ENCODE measurements around the gene ALPP. TPM values are rescaled to one million over a fixed set of nuclear protein-coding genes. Genes with fewer than 3 reads are reported as not detected.
A peak's percentile ranks its signal among the peaks of the same experiment; 100 is the strongest.
"Not testable (repeated sequence)": the region's sequence is repeated elsewhere in the genome, so short reads cannot be mapped to it uniquely, and the experiment has no call there.

The ALPP gene
- total RNA-seq, 1 donor from 2014 or later = not detected

DNA sequence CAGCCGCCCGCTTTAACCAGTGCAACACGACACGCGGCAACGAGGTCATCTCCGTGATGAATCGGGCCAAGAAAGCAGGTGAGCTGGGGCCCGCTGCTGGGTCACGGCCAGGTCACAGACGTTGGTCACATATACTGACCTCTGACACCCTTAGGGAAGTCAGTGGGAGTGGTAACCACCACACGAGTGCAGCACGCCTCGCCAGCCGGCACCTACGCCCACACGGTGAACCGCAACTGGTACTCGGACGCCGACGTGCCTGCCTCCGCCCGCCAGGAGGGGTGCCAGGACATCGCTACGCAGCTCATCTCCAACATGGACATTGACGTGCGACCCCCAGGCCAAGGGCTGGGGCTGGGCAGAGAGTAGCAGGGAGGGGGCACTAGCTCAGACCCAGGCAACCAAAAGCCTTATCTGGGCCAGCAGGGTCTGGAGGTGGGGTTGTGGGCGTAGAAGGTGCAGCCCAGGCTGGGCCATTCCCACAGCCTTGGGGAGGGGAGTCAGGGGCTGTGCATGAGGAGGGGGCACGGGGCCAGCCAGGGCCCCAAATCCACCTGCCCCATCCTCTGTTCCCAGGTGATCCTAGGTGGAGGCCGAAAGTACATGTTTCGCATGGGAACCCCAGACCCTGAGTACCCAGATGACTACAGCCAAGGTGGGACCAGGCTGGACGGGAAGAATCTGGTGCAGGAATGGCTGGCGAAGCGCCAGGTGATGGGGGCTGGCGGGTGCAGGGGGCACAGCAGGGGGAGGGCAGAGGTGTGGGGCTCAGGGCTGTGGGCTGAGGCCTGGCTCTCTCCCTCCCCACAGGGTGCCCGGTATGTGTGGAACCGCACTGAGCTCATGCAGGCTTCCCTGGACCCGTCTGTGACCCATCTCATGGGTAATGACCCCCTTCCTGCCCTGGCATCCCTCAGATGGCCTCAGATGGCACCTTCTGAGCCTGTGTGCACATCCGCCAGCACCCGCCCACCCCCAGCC, 1.3 kb downstream of the ALPP start:
- peak; percentile 73 for DNase-seq (ENCODE audit: low spot score)

DNA sequence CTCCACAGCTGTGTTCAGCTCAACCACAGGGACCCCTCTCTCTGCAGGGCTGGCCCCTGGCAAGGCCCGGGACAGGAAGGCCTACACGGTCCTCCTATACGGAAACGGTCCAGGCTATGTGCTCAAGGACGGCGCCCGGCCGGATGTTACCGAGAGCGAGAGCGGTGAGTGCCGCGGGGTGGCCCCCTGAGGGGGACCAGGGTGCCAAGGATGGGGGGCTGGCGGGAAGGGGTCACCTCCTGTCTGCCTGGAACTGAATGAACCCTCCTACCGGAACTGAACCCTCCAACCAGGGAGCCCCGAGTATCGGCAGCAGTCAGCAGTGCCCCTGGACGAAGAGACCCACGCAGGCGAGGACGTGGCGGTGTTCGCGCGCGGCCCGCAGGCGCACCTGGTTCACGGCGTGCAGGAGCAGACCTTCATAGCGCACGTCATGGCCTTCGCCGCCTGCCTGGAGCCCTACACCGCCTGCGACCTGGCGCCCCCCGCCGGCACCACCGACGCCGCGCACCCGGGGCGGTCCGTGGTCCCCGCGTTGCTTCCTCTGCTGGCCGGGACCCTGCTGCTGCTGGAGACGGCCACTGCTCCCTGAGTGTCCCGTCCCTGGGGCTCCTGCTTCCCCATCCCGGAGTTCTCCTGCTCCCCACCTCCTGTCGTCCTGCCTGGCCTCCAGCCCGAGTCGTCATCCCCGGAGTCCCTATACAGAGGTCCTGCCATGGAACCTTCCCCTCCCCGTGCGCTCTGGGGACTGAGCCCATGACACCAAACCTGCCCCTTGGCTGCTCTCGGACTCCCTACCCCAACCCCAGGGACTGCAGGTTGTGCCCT, 2.9 kb downstream of the ALPP start:
- DNase-seq (ENCODE audit: low spot score) = peak; percentile 88

DNA sequence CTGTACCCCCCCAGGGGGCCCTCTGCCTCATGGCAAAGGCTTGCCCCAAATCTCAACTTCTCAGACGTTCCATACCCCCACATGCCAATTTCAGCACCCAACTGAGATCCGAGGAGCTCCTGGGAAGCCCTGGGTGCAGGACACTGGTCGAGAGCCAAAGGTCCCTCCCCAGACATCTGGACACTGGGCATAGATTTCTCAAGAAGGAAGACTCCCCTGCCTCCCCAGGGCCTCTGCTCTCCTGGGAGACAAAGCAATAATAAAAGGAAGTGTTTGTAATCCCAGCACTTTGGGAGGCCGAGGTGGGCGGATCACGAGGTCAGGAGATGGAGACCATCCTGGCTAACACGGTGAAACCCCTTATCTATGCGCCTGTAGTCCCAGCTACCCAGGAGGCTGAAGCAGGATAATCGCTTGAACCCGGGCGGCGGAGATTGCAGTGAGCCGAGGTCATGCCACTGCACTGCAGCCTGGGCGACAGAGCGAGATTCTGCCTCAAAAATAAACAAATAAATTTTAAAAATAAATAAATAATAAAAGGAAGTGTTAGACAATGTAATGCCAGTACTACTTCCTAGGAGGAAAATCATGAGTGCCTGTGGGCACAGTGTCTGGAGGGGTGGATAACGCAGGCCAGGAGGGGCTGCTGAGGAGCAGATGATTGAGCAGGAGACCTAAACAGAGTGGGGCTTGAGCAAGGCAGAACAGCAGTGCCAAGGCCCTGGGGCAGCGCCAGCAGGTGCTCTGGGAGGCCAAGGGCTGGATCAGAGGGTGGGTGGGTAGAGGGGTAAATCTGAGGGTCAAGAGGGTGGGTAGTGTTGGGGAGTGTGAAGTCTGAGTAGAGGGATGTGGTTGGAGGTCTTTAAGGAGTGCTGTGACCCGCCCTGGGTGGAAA, 4.0 kb downstream of the ALPP start:
- DNase-seq (ENCODE audit: low spot score) = no peak

DNA sequence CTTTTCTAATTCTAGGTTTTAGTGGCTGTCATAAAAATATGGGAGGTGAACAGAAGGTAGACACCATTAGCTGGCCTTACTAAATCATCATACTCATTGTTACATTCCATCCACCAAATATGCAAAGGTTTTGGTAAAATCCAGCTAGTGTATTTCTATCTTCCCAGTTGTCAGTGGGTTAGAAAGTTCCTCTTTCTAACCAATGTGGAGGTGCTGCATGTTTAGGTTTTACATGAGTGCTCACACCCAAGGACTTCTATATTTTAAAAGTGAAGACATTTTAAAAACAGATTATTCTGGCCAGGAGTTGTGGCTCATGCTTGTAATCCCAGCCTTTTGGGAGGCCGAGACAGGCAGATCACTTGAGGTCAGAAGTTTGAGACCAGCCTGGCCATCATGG, 5.9 kb downstream of the ALPP start:
- no peak for DNase-seq (ENCODE audit: low spot score)

DNA sequence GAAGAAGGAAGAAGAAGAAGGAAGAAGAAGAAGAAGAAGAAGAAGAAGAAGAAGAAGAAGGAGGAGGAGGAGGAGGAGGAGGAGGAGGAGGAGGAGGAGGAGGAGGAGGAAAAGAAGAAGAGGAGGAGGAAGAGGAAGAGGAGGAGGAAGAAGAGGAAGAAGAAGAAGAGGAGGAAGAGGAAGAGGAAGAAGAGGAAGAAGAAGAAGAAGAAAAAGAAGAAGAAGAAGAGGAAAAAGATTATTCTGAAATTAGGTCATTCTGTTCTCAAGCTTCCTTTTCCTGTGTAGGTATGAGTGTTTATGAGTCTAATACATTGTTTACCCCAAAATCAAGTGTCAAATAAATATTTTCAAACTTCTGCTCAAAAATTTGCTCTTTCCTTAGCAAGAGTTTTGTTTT, 6.5 kb downstream of the ALPP start:
- DNase-seq (ENCODE audit: low spot score) = not testable (repeated sequence)

DNA sequence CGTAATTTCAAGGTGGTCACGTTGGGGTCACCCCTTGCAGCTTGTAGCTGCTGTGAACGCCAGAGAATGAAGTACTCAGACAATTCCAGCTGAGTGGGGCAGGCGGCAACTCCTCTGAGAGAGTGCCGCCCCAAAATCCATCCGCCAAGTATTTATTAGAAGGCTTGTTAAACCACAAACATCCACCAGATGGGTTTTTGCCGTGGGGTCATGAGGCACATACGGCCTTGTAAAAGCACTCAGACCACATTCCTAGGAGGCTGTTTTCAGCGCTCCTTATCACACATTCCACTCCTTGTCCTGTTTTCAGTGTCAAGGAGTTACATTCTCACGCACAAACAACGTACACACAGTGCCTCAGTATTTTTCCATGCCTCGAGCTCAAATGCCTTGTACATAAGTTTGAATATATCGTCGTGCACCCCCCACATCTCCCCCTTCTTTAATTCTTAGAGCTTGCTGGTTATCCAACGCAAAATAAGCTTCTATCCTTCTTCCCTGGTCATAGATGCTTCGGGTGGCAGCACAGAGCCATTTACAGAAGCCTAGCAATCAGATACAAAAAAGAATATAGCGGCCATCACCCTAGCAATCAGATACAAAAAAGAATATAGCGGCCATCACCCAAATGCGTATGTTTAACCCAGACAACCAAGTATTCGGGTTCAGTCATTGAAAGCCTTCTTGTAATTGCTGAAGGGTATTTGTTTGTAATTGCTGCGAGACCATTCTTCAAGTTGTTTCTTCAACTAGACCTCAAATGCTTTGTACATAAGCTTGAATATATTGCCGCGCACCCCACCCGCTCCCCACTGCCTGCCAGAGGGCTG, 7.3 kb downstream of the ALPP start:
- DNase-seq (ENCODE audit: low spot score) = no peak

DNA sequence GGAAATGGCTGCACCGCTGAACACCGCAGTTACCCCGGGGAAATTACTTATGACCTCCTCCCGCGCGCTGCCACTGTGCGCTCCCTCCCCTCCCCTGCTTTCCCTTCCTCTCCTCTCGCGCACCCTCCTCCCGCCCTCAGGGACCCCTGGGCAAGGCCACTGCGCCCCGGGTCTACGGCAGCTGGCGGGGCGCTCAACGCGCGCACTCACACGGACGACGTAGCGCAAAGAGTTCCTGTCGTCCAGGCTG, 7.9 kb downstream of the ALPP start:
- no peak for DNase-seq (ENCODE audit: low spot score)

DNA sequence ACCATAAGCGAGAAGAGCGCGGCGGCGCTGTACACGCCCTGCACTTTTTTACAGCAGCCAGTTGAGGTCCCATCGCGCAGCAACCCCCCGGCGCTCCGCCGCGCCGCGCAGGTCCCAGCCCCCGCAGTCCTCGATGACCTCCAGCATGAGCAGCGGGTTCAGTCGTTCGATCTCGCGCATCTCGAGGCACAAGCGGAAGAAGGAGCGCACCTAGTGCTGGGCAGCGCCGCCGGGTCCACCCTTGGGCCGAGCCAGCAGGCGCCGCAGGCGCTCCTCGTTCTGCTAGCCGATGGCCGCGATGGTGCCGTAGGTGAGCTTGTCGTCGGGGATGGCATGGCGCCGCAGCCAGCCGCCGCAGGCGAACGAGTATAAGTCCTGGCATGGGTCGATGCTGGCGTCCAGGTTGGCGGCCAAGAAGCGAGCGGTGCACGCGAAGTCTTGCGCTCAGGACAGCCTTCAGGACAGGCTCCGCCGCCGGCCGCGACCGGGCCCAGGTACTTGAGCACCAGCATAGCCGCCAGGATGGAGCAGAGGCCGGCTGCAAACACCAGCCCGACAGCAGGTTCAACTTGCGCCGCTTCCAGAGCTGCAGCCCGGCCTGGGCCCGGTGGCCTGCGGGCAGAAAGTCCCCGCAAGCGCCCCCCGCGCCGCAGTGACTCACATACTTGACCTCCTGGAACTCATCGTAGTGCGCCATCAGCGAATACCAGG, 8.3 kb downstream of the ALPP start:
- no peak for DNase-seq (ENCODE audit: low spot score)

DNA sequence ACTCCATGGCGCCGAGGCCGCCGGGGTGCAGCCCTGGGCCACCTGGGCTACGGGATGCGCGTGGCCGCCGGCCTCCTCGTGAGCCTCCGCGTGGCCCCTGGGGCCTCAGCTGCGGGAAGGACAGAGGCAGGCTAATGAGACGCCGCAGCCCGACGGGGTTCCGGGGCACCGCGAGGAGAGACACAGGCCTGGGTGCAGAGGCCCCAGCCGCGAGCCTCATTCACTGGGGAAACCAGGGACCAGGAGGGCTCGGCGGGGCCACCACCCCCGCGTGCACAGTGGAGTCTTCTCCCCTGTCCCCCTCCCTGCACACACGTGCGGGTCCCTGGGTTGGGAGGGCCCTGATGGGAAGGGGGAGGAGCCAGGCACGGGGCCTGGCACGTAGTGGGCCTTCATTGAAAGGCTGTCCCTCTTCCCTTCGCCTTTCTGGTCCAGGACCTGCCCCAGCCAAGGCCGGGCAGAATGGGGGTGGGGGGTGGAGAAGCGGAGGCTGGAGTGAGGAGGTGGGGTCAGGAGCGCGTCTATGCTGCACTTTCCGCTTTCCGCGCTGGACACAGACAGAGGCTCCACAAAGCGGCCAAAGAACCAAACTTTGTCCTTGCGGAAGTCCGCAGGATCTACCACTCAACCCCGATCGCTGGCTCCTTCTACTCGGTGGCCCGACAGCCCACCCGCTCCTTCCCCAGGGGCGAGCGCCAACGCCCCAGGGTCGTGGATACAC, 9.1 kb downstream of the ALPP start:
- no peak for DNase-seq (ENCODE audit: low spot score)

DNA sequence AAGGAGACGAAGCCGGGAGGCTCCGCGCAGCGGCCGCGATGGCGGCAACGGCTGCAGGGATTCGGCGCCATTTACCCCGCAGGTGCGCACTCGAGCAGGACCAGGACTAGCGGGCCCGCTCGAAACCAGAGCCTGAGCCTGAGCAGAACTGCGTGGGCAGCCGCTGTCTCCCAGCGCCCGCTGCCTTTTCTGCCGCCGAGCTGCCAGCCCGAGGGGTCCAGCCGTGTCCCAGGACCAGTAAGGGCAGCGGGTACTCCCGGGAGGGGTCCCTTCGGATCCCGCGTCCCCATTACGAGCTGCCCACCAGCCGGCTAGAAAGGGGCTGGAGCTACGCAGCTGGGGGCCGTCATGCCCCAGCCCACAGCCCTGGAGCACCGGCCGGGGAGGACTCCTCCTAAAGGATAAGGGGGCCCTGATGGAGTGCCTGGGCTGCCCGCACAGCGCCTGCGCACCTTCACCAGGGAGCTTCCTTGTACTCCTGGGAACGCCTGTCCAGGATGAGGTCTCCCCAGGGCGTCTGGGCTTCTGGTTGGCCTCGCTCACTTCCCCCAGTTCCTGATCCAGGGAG, 9.9 kb downstream of the ALPP start:
- DNase-seq (ENCODE audit: low spot score) = no peak

DNA sequence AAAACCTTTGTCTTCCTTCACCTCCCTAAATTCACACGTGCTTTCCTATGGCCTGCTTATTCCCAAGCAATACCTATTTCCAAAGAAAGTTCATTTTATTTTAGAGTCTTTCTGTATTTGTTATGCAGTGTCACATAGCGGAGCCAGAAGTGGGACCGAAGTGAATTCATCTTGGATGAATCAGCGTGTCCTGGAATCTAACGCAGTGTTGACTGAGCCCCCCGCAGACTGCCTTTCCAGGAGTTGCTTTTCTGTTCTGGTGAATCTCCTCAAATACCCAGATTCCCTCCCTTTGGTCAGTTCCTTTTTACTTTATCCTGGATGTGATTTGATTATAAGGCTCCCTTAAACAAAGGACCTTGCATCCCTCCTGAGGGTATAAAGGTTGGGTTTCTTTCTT, 10.8 kb downstream of the ALPP start:
- no peak for DNase-seq (ENCODE audit: low spot score)

DNA sequence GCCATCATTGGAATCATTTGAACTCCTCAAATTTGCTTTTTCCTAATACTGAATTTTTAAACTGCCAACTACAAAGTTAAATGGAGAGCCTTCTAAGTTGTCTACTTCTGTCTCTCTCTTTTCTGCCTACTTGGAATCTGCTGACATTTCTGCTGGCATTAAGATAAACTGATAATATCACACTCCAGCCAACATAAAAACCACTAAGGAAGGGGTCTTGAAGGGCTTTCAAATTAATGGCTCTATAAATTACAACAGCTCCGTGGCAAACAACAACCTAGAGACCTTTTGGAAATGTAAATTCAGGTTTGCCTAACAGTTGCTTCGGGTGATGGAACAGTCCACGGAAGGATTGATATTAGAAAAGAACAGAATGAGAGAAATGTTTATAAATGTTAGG, 12.1 kb downstream of the ALPP start:
- DNase-seq (ENCODE audit: low spot score) = no peak

DNA sequence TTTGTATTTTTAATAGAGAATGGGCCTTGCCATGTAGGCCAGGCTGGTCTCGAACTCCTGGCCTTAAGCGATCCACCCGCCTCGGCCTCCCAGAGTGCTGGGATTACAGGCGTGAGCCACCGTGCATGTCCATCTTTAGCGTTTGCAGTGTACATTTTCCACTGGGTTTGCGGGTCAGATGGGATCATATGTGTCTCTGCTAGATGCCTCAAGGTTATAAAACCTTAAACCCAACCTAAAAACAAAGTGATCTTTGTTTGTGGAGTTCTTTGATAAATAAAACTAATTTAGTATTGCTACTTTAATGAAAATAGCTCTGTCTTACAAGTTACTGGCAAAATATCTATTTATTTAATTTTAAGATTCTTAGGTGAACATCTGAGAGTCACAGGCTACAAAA, 15.0 kb downstream of the ALPP start:
- DNase-seq (ENCODE audit: low spot score) = no peak

DNA sequence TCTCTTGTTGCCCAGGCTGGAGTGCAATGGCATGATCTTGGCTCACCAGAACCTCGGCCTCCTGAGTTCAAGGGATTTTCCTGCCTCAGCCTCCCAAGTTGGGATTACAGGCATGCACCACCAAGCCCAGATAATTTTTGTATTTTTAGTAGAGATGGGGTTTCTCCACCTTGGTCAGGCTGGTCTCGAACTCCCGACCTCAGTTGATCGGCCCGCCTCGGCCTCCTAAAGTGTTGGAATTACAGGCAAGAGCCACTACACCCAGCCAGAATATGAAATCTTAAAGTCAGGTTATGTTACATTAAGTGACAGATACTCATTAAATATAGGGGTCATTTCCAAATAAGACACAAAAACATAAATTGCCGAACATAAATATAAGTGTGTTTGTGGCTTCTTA, 15.9 kb downstream of the ALPP start:
- not testable (repeated sequence) for DNase-seq (ENCODE audit: low spot score)

DNA sequence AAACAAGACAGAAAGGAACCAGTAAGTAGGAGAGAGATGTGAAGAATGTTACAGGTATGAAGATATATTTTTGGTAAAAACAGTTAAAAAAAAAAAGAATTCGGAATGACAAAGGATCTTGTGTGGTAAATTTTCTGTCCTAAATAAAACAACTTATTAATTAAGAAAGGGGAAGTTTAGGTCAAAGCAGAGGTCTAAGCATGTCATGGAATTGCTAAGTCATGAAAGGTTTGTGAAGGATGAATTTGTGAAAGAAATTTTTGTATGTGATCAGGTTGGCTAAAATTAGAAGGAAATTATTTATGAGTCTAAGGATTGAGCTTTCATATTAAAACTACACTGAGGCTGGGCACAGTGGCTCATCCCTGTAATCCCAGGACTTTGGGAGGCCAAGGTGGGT, 17.0 kb downstream of the ALPP start:
- DNase-seq (ENCODE audit: low spot score) = no peak

DNA sequence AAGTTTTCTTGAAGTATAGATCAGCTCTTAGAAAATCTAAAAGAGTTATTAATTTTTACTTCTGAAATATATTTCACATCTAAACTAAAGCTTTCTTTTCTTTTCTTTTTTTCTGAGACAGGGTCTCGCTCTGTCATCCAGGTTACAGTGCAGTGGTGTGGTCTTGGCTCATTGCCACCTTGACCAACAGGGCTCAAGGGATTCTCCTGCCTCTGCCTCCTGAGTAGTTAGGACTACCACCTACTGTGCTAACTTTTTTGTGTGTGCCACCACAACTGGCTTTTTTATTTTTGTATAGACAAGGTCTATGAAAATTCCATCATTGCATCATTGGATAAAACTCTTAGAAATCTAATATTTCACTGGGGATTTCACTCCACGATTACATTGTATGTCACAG, 18.1 kb downstream of the ALPP start:
- no peak for DNase-seq (ENCODE audit: low spot score)

DNA sequence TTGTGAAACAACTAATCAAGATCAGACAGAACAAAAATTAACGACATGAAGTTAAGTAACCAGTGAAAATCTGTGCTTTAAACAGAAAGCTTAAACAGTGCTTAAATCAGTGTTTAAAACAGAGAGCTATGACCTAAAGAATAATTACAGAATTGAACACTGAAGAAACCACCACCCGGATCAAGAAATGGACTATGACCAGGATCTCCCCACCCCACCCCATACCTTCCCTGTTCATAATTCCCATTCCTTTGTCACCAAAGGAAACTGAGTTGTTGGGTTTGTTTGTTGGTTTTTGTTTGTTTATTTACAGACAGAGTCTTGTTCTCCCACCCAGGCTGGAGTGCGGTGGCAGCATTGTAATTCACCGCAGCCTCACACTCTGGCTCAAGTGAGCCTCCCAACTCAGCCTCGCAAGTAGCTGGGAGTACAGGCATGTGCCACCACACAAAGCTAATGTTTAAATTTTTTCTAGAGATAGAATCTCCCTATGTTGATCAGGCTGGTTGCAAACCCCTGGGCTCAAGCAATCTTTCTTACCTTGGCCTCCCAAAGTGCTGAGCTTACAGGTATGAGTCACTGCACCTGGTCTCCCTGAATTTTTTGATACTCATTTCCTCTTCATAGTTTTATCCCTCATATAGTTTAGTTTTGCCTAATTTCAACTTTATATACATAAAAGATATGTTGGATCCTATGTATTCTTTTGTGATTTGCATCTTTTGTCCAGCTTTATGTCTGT, 19.9 kb downstream of the ALPP start:
- no peak for DNase-seq (ENCODE audit: low spot score)

All from mesenteric fat pad (tissue), 1 donor.